OCI-M2 (cell line): ENCODE results near the gene HELZ2.

Experiments used
- DNase-seq: peaks from one replicate; lab custom pipeline; 2025; ENCODE audit not compliant: unreplicated experiment; lab: John Stamatoyannopoulos, UW

HELZ2 gene

DNA sequence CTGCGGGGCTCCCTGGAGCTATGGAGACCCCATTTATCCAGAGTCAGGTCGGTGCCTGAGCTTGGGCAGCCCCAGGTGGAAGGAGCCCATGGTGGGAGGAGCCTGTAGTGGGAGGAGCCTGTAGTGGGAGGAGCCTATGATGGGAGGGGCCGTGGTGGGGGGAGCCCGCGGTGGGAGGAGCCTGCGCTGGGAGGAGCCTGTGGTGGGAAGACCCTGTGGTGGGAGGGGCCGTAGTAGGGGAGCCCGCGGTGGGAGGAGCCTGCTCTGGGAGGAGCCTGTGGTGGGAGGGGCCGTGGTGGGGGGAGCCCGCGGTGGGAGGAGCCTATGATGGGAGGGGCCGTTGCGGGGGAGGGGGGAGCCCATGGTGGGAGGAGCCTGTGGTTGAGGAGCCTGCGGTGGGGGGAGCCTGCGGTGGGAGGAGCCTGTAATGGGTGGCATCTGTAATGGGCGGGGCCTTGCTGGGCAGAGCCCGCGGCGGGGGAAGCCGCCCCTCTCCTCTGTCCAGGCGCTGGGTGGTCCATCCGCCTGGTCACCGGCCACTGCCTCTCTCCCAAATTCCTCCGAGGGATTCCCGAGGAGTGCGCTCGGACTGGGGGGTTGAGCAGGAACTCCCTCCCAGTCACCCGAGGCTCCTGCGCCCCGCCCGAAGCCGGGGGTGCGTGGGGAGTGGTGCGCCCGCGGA lies 20.6 kb downstream of the HELZ2 start:
- peak; percentile 78 for DNase-seq

DNA sequence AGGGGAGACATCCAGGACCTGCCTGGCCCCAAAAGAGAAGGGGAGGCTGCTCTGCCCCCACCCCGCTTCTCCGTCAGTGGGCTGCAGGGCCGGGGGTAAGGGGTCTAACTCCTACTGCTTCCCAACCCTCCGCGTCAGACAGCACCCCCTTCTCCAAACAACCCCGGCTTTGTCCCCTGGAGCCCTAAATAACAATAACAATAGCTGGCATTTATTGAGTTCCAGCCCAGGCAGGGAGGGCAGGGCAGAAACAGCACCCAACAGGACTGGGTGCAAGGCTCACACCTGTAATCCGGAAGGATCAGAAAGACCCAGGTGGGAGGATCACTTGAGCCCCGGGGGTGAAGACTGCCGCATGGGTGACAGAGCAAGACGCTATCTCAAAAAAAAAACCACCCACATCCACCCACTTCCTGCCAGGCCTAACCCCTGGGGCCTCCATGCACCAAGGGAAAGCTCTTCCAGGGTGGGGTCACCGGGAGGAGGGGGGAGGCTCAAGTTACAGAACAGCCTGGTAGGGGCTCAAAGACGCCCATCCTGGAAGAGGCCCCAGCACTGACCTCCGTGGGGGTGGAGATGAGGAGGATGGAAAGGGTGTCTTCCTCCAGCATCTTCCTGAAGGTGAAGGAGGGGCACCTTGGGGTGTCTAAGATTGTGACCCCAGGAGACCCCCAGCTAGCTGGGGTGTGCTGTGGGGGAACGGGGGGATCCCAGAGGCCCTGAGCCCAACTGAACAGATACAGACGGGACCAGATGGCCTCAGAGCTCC lies 21.4 kb downstream of the HELZ2 start:
- DNase-seq: peak; percentile 71

DNA sequence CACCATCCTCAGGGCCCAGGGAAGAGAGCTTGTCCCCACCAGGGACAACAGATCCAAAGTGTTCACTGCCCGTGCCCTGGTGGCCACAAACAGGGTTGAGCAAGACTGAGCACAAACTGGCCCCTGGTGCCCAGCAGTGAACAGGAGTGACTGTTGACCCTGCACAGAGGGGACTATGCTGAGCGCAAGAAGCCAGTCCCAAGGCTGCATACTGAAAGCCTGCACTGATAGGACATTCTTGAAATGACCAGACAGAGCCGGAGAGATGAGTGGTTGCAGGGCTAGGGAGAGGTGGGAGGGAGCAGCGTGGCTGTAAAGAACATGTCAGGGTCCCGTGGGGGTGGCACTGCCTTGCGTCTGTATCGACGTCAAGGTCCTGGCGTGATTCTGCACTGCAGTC lies 23.0 kb downstream of the HELZ2 start:
- DNase-seq: no peak

DNA sequence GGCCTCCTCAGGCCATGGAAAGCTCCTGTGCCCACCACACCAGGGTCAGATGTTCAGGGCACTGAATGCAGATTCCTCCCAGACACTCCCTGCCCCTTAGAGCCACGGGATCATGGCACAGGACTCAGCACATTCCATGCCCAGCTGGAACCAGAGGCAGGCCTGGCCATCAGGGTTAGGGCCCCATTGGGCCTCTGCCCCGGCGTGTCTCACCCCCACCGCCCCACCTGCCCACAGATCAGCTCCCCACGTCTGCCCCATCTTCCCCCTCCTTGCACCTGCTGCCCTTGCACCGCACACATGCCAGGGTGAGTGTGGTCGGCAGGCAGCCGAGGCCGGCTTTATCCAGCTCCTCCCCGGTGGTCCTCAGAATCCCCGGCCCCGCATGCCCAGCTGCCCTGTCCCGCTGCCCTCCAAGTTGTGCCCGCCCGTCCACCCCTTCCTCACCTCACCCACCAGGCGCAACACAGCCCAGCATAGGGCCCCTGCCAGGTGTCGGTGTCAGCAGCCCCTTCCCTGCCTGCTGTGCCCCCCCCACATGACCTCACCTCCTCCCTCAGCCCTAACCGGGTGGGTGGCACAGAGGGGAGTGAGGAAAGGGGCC lies 24.3 kb downstream of the HELZ2 start:
- DNase-seq: no peak

DNA sequence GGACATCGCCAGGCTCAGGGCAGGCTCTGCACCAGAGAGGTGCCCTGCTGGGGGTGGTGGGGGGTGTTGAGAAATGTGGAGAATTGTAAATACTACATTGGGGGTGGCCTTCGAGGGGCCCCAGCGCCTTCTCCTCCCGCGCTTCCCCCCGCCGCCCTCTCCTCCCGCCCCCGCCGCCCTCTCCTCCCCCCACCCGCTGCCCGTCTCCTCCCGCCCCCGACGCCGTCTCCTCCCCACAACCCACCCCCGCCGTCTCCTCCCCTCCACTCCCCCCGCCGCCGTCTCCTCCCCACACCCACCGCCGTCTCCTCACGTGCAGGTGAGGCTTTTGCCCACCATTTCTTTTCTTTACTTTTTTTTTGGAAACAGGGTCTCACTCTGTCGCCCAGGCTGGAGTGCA lies 25.0 kb downstream of the HELZ2 start:
- no peak for DNase-seq

DNA sequence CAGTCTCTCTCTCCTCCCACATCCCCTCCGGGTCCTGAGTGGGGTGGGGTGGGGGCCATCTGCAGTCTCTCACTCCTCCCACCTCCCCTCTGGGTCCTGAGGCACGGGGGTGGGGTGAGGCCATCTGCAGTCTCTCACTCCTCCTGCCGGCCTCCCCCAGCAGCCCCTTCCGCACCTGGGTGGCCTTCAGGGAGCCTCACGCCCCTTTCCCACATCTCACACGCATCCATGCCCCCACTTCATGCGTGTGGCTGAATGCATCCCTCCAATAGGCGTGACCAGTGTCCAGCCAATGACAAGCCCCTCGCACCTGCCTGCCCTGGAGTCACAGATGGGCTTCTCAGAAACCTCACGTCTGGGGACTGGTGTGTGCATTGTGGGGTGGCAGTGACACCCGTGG lies 25.5 kb downstream of the HELZ2 start:
- DNase-seq: no peak

DNA sequence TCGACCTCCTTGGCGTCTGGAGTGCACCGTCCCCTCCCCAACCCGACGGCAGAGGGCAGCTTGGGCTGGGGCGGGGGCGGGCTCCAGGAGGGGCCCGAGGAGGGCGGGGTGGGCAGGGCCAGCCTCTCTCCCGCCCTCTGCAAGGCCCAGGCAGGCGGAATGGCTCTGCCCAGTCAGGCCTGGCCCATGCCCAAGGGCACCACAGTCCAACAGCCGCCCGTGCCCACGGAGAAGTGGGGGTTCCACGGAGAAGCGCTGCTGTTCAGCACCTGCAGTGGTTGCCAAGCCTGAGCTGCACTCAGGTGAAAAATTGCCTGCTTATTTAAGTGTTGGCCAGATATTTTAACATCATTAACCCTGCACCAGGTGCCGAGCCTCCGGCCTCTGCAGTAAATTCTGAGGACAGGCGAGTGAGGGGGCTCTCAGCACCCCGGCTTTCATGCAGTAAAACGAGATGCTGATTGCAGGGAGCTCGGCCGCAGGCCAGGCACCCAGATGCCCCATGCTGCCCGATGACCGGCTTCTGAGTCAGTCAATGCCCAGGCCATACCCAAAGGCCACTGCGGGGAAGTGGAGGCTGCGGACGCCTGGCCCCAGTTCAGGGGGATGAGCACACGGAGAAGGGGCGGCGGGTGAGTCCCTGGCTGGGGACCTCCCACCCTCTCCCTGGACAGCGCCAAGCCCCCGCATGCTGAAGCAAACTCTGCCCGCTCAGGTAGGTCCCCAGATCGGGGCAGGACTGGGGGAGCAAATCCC lies 26.1 kb downstream of the HELZ2 start, which contains the start of gene SRMS:
SRMS (minus strand) TSS at position 25 of the 756 bp plus-strand sequence. CDS start 286 bp downstream, outside the sequence.
- no peak for DNase-seq

DNA sequence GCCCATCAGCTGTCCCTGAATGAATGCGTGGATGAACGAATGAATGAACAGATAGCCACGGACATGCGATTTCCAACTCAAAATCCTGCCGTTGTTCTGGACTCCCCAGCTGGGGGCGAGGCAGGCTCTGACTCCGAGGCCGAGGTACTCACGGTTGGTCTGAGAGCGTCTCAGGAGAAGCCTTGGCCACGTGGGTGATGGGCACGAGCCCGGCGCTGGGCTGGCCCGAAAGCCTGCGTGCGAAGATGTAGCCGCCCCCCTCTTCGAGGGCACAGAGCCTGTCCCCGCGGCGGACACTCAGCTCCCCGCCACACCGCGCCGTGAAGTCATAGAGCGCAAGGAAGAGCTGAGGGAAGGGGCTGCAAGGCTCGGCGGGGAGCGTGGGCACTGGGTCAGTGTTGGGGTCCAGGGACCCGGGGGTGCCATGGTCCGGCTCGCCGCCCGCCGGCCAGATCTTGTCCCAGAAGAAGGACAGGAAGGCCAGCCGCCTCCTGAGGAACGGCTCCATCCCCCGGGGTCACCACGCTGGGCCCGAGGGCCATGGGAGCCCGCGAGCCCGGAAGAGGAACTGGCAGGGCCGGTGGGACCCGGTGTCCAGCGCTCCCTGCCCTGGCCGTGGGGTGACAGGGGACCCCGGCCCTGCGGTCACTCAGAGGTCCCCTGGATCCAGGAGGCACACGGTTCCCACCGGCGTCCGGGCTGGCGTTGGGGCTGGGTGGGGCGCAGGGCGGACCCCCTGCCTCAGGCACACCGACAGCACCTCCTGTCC lies 26.9 kb downstream of the HELZ2 start:
- DNase-seq: no peak

DNA sequence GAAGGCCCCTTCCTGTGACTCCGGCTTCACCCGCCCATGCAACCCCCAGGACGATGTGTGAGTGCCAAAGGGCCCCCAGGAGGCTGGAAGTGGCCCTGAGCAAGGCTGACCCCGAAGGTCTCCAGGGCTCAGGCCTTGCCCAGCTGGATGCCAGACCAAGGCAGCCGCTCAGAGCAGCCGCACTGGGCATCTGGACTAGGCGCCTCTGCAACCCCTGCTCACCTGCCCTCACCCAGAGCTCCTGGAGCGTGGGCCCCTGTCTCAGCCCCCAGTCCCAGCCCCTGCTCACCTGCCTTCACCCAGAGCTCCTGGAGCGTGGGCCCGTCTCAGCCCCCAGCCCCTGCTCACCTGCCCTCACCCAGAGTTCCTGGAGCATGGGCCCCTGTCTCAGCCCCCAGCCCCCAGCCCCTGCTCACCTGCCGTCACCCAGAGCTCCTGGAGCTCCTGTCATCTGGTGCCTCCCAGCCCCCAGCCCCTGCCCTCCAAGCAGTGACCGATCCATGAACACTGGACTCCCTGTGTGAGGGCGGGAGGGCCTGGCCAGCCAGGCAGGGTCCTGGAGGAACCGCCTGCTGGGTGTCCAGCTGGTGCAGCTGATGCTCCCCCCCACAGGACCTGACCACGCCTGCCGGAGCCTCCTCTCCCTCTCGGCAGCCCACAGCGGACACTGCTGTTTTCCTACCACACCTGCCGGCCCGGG lies 27.6 kb downstream of the HELZ2 start:
- no peak for DNase-seq

DNA sequence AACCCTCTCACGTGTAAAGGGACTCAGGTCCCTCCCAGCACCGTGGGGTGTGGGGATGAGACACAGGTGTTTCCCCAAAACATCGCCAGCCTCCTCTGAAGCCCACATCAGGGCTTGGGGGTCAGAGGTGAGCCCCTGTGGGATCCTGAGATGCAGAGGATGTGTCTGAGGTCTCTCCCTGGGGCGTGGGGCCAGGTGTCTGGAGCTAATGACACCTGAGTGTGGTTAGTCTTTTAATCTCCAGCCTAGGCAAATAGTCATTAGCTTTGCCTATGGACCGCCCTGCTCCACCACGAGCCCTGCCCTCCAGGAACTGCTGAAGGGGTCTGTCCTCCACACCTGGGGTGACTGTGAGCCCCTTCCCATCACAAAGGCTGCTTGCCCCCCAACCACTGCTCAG lies 28.2 kb downstream of the HELZ2 start:
- no peak for DNase-seq

DNA sequence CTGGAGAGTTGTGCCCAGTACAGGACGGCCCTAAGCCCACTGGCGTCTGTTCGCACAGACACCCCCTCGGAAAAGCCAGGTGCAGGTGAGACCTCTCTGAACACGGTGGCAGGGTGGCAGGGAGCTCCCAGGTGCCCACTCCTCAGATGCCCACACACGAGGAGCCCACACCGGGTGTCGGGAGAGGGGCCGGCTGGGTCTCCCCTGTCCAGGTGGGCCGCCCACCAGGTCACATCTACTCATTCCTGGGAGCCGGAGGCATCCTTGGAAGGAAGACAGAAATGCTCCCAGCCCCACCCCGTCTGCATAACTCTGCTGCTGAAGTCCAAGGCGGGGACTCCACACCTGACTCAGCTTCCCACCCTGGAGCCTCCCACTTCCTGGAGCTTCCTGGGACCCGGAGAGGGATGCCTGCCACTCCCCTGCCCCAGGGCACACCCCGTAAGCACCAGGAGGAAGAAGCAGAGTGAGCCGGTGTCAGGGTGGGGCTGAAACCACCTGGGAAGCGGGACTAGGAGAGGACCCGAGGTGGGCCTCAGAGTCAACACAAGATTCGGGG lies 29.0 kb downstream of the HELZ2 start:
- DNase-seq: no peak

DNA sequence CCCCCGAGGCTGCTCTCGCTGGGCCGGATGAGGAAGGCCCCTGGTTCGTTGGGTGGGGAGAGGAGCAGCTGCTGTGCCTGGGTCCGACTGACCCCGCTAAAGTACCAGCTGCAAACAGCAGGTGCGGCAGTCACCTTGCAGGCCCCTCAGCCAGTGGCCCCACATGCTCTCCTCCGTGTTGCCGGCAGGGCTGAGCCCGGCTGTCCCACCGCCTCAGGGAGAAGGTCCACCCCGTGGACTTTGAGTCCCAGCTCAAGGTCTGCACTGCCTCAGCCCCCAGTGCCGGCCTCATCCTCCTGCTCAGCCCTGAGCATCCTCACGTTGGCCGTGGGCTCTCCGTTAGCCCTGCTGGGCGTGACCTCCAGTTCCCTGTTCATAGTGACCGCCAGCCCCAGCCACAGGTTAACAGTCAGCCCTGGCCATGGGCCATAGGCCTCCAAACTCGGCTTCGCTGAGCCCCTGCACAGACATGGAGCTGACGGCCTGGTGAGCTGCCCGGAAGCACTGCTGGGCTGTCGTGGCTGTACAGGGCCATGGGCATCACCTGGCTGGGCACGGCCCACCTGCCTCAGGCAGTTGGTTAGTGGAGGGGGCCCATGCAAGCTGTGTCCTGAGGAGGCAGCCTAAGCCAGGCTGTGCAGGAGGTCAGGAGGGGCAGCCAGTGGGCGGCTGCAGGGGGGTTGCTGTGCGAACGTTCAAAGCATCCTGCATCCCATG lies 29.6 kb downstream of the HELZ2 start:
- DNase-seq: no peak

DNA sequence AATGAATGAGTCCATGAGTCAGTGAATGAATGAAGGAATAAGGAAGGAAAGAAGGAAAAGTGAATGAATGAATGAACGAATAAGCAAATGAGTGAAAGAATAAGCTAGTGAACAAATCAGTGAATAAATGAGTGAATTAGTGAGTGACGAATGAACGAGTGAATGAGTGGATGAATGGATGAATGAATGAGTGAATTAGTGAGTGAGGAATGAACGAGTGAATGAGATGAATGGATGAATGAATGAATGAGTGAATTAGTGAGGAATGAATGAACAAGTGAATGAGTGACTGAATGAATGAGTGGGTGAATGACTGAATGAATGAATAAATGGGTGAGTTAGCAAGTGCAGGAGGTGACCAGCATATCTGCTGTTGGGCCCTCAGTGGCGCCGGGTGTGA lies 30.3 kb downstream of the HELZ2 start:
- no peak for DNase-seq

DNA sequence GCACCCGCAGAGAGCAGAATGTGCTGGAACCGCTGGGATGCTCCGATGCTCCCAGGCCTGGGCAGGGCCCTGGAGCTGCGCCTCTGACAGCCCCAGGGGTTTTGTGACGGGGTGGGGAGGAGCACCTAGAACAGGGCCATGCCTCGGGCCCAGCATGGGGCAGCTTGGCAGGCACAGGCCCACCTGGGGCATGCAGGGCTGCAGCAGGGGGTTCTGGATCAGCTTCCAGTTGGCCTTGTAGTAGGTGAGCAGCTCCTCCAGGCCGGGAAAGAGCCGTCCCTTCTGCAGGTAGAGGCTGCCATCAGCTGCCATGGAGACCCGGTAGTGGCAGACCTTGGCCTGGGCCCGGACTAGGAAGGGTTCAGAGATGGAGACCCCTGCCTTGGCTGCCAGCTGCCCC lies 30.9 kb downstream of the HELZ2 start:
- DNase-seq: no peak

DNA sequence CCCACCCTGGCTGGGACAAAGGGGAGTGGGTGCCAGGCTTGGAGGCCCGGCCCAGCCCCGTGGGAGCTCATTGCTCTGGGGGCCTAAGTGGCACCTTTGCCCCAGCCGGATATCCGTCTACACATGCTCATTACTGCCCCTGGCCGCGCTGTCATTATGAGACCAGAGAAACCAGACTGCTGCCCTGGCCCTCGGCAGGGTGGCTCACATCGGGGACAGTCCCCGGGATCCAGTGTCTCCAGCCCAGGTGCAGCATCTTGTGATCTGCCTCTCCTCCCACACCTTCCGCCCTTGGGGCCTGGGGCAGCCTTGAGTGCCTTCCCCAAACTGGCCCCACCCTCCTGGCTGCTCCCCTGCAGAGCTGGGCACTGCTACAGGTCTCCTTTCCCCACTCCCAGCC lies 31.3 kb downstream of the HELZ2 start:
- no peak for DNase-seq

DNA sequence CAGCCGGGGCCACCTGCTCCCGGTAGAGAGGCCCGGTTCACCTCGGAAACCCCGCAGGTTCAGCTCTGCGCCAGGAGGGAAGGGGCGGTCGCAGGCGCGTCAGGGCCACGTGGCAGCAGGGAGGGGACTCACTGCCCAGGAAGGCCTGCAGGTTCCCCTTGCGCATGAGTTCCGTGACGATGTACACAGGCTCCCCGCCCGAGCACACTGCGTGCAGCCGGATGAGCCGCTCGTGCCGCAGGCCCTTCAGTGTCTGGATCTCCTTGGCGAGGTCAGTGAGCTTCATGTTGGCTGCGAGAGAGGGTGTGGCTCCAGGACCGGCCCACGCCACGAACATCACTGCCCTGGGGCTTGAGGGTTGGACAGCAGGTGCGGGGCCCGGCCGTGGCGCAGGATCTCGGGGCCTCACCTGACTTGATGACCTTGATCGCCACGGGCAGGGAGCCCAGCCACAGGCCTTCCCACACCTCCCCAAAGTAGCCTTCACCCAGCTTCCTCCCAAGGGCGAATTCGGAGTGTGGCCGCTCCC lies 31.9 kb downstream of the HELZ2 start:
- DNase-seq: no peak

DNA sequence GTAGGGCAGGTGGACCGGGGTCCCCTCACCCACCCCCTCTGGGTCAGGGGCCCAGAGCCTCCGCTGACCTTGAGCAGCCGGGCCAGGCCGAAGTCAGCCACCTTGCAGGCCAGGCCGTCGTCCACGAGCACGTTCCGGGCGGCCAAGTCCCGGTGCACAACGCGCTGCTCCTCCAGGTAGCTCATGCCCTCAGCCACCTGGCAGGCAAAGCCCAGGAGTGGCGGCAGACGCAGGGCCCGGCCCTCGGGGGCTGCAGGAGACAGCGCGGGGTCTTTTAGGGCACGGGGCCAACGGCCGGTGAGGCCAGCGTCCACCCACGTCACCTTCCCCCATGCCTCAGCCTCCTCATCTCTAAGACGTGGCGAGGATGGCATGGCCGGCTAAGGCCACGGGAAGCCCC lies 32.7 kb downstream of the HELZ2 start:
- no peak for DNase-seq

DNA sequence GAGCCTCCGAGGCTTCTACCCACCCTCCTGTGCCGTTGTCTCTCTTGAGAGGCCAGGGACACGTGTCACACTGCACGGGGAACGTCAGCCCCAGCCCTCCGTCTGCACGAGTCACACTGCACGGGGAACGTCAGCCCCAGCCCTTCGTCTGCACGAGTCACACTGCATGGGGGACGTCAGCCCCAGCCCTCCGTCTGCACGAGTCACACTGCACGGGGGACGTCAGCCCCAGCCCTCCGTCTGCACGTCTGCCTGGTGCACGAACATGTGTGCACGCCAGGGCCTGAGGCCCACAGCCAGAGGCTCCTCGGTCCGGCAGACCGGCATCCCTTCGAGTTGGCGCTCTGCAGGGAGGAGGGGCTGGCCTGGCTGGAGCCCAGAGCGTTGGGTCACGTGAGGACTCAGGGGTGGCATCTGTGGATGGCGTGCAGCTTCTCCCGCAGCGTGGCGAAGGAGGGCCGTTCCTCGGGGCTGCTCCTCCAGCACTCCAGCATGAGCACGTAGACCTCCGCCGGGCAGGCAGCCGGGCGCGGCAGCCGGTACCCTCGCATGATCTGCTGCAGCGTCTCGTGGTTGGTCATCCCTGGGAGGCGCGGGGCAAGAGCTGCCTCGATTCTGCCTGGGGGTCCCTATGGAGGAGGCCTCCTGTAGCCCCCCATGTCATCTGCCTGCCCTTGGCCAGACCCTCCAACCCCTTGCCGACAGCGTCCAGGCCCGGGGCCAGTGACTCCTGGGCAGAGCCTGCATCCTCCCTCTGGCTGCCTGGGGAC lies 33.4 kb downstream of the HELZ2 start:
- no peak for DNase-seq
